HEK293 (cell line): ENCODE results near the gene CCDC102B.

Experiments used
- CTCF ChIA-PET: fragments of 350-600 bp; formaldehyde crosslinking; extraction: SDS; loops from one replicate; lab custom pipeline; 2021; ENCODE audit warnings: antibody characterized with exemption; lab: Yijun Ruan, JAX
- POLR2A ChIA-PET: fragments of 300-600 bp; formaldehyde crosslinking; extraction: SDS; loops from one replicate; lab custom pipeline; 2020; ENCODE audit warnings: antibody characterized with exemption, inconsistent platforms; lab: Yijun Ruan, JAX
- H3K27ac ChIP-seq: fragments of 200-500 bp; sonication (Bioruptor generic); 2 replicates; pipeline ENCODE4 v1.5.1; 2014; ENCODE audit warnings: low read depth, low read length, control low read depth, inconsistent platforms; ENCODE audit errors: extremely low read depth
- H3K36me3 ChIP-seq, 2 experiments: fragments of 200-500 bp in 1 of 2; sonication (Bioruptor generic) in 1 of 2; 1 replicate in 1 of 2; 2 replicates in 1 of 2; pipeline ENCODE4 v1.5.1; 2014 to 2017; ENCODE audit warnings: inconsistent platforms in 2 of 2, low read length in 2 of 2; ENCODE audit not compliant: control insufficient read depth in 2 of 2, insufficient read depth in 1 of 2
- H3K4me1 ChIP-seq: fragments of 200-500 bp; sonication (Bioruptor generic); 2 replicates; pipeline ENCODE4 v1.5.1; 2014; ENCODE audit warnings: mild to moderate bottlenecking, low read length, inconsistent platforms; ENCODE audit not compliant: control insufficient read depth, insufficient read depth
- H3K4me3 ChIP-seq: 2 replicates; pipeline ENCODE4 v1.5.1; 2011; ENCODE audit warnings: low read depth, mild to moderate bottlenecking, control low read depth, low read length, moderate library complexity
- H3K9me3 ChIP-seq: fragments of 200-500 bp; sonication (Bioruptor generic); 2 replicates; pipeline ENCODE4 v1.5.1; 2014; ENCODE audit warnings: low read depth, low read length, inconsistent platforms; ENCODE audit not compliant: control insufficient read depth, insufficient read depth
- AEBP2 ChIP-seq: fragments of 450-650 bp; formaldehyde crosslinking; IDR thresholded peaks from 2 replicates; pipeline ENCODE4 v1.5.1; 2016; ENCODE audit warnings: missing biosample characterization, missing genetic modification characterization, borderline replicate concordance
- HIC1 ChIP-seq: fragments of 450-650 bp; formaldehyde crosslinking; IDR thresholded peaks from 2 replicates; pipeline ENCODE4 v1.5.1; 2016; ENCODE audit warnings: missing biosample characterization, missing genetic modification characterization
- HOXD13 ChIP-seq: sonication (generic); formaldehyde crosslinking; IDR thresholded peaks from 2 replicates; pipeline ENCODE4 v1.8.0; 2022; ENCODE audit warnings: missing genetic modification reagents, borderline replicate concordance
- PRDM4 ChIP-seq: fragments of 450-650 bp; formaldehyde crosslinking; IDR thresholded peaks from 2 replicates; pipeline ENCODE4 v1.5.1; 2017; ENCODE audit warnings: missing biosample characterization, missing genetic modification characterization
- ZBTB26 ChIP-seq: fragments of 450-650 bp; formaldehyde crosslinking; optimal IDR thresholded peaks from 2 replicates; pipeline ENCODE3; 2016; ENCODE audit warnings: missing biosample characterization, mild to moderate bottlenecking, missing genetic modification characterization
- ZBTB7A ChIP-seq: fragments of 450-650 bp; formaldehyde crosslinking; IDR thresholded peaks from 2 replicates; pipeline ENCODE4 v1.5.1; 2016; ENCODE audit warnings: low read depth, missing biosample characterization, missing genetic modification characterization
- ZFHX2 ChIP-seq: fragments of 450-650 bp; formaldehyde crosslinking; conservative IDR thresholded peaks from 2 replicates; pipeline ENCODE4 v1.5.1; 2016; ENCODE audit warnings: missing biosample characterization, missing genetic modification characterization
- ZNF140 ChIP-seq: fragments of 450-650 bp; formaldehyde crosslinking; IDR thresholded peaks from 2 replicates; pipeline ENCODE4 v1.5.1; 2016; ENCODE audit warnings: missing biosample characterization, missing genetic modification characterization
- ZNF16 ChIP-seq: fragments of 450-650 bp; formaldehyde crosslinking; IDR thresholded peaks from 2 replicates; pipeline ENCODE4 v1.5.1; 2016; ENCODE audit warnings: low read depth, missing biosample characterization, missing genetic modification characterization
- ZNF398 ChIP-seq: fragments of 450-650 bp; formaldehyde crosslinking; IDR thresholded peaks from 2 replicates; pipeline ENCODE4 v1.5.1; 2017; ENCODE audit warnings: missing biosample characterization, missing genetic modification characterization
- ZNF433 ChIP-seq: fragments of 450-650 bp; formaldehyde crosslinking; IDR thresholded peaks from 2 replicates; pipeline ENCODE4 v1.5.1; 2016; ENCODE audit warnings: missing biosample characterization, missing genetic modification characterization, low read depth
- ZNF449 ChIP-seq: fragments of 450-650 bp; formaldehyde crosslinking; IDR thresholded peaks from 2 replicates; pipeline ENCODE4 v1.5.1; 2017; ENCODE audit warnings: missing biosample characterization, mild to moderate bottlenecking, missing genetic modification characterization, moderate library complexity
- ZNF580 ChIP-seq: fragments of 450-650 bp; formaldehyde crosslinking; IDR thresholded peaks from 2 replicates; pipeline ENCODE4 v1.5.1; 2016; ENCODE audit warnings: missing biosample characterization, missing genetic modification characterization
- ZNF585B ChIP-seq: fragments of 450-650 bp; formaldehyde crosslinking; IDR thresholded peaks from 2 replicates; pipeline ENCODE4 v1.5.1; 2016; ENCODE audit warnings: missing biosample characterization, missing genetic modification characterization
- ZNF654 ChIP-seq: fragments of 450-650 bp; formaldehyde crosslinking; IDR thresholded peaks from 2 replicates; pipeline ENCODE4 v1.5.1; 2016; ENCODE audit warnings: low read depth, missing biosample characterization, missing genetic modification characterization
- ZNF76 ChIP-seq: fragments of 450-650 bp; formaldehyde crosslinking; IDR thresholded peaks from 2 replicates; pipeline ENCODE4; 2016; ENCODE audit warnings: low read depth, missing biosample characterization, missing genetic modification characterization, borderline replicate concordance
- ZNF791 ChIP-seq: fragments of 450-650 bp; formaldehyde crosslinking; IDR thresholded peaks from 2 replicates; pipeline ENCODE4 v1.5.1; 2016; ENCODE audit warnings: missing biosample characterization, missing genetic modification characterization
- ZSCAN30 ChIP-seq: fragments of 450-650 bp; IDR thresholded peaks from 2 replicates; pipeline ENCODE4 v1.5.1; 2018; ENCODE audit warnings: missing biosample characterization, mild to moderate bottlenecking, missing genetic modification characterization, moderate library complexity

CCDC102B gene

GRCh38 chr18:68940039-68940438 is 142.2 kb downstream of the CCDC102B start:
- Histone ChIP-seq H3K36me3 (no peaks in the 10 kb centered on the region), H3K4me3 (no peak overlapping the region), H3K4me1 (no peaks in the 10 kb centered on the region), H3K27ac (no peak overlapping the region), H3K9me3 (no peaks in the 10 kb centered on the region)
- TF ChIP-seq ZNF398 (tag by site-specific recombination) = no peak
- TF ChIP-seq ZNF140 = no peak
- TF ChIP-seq AEBP2 (tag by site-specific recombination) = no peak
- TF ChIP-seq ZFHX2 = no peak
- TF ChIP-seq HOXD13 = no peak
- no peak for TF ChIP-seq ZNF791
- TF ChIP-seq ZNF585B (tag by site-specific recombination) = no peak
- TF ChIP-seq ZBTB26 (tag by site-specific recombination) = no peak
- no peak for TF ChIP-seq ZBTB7A
- no peak for TF ChIP-seq ZNF654 (tag by site-specific recombination)
- TF ChIP-seq ZNF433 (tag by site-specific recombination) = no peak
- no peak for TF ChIP-seq ZNF580 (tag by site-specific recombination)
- TF ChIP-seq HIC1 (tag by site-specific recombination) = no peak
- TF ChIP-seq ZNF76 (tag by site-specific recombination) = no peak
- no peak for TF ChIP-seq ZSCAN30
- TF ChIP-seq PRDM4 (tag by site-specific recombination) = no peak
- no peak for TF ChIP-seq ZNF16 (tag by site-specific recombination)
- TF ChIP-seq ZNF449 (tag by site-specific recombination) = no peak
- CTCF ChIA-PET = interaction anchor here (0.7 kb wide), 1 partner anchor 159 kb away, joined by 3 read pairs; no protein-coding TSS in a partner anchor
- POLR2A ChIA-PET = no interaction called here
